Memory B cell (primary cell): ENCODE data around the gene CAMKMT.

Experiments
- ATAC-seq: fragments of 150-1000 bp; cut with Tn5 transposase; 2 replicates; pipeline ENCODE4 v1.10.0; 2021; ENCODE audit warnings: low read depth, mild to moderate bottlenecking, moderate library complexity
- DNase-seq, 2 donors: peaks; one replicate each; pipeline ENCODE4 v3.0.0; 2022; ENCODE audit warnings: low spot score in 2 of 2
- H3K27ac Mint-ChIP-seq: one replicate; pipeline ENCODE4 v1.8.0; 2022; ENCODE audit warnings: mild to moderate bottlenecking, moderate library complexity, mixed read lengths
- H3K27me3 Mint-ChIP-seq: one replicate; pipeline ENCODE4 v1.8.0; 2022; ENCODE audit warnings: mixed read lengths
- H3K36me3 Mint-ChIP-seq: one replicate; pipeline ENCODE4 v1.8.0; 2022; ENCODE audit warnings: mild to moderate bottlenecking, mixed read lengths
- H3K4me1 Mint-ChIP-seq: one replicate; pipeline ENCODE4 v1.8.0; 2022; ENCODE audit warnings: mixed read lengths
- H3K4me3 Mint-ChIP-seq: one replicate; pipeline ENCODE4 v1.8.0; 2022; ENCODE audit warnings: mild to moderate bottlenecking, moderate library complexity, mixed read lengths
- H3K9me3 Mint-ChIP-seq: one replicate; pipeline ENCODE4 v1.8.0; 2022; ENCODE audit warnings: mixed read lengths

Gene CAMKMT

DNA sequence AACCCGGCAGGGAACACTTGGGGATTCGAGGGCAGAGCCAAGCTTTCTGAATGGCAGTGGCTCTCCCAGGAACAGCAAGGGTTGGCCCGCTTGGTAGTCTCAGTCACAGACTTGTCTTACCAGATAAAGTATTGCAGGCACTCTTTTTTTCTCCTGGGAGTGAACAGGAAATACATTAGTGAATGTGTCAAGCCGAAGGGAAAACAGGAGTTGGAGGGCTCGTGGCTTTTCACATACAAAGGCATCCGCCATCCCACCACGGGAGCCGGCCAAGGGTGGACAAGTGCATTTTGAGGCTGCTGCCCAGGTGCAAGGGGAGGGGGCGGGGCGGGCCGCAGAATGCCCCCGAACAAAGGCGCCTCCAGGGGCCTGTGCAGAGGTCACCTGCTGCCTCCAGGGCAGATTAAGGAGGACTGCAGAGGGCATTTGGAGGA is 416.5 kb downstream of the CAMKMT start:
- ATAC-seq = peak; percentile 36
- no peaks in the 10 kb centered on the region for H3K27me3 Mint-ChIP-seq
- peak overlapping the region; percentile 74 for H3K4me3 Mint-ChIP-seq
- peaks cover 9% of the 10 kb centered on the region for H3K36me3 Mint-ChIP-seq
- peaks cover 3% of the 10 kb centered on the region for H3K9me3 Mint-ChIP-seq
- peak overlapping the region; percentile 72 for H3K27ac Mint-ChIP-seq
- H3K4me1 Mint-ChIP-seq = peaks cover 16% of the 10 kb centered on the region
- no peak for DNase-seq

- H3K27me3 Mint-ChIP-seq = no peaks in the 10 kb centered on the region
- peak; percentile 98 for ATAC-seq
- peaks cover 16% of the 10 kb centered on the region for H3K4me1 Mint-ChIP-seq
- peak overlapping the region; percentile 21 for H3K27ac Mint-ChIP-seq
- peak overlapping the region; percentile 74 for H3K4me3 Mint-ChIP-seq
- peaks cover 3% of the 10 kb centered on the region for H3K9me3 Mint-ChIP-seq
- H3K36me3 Mint-ChIP-seq = peaks cover 9% of the 10 kb centered on the region
- peak; percentile 56 to 68 for DNase-seq
Observed at GRCh38 chr2:44778671-44779476, 417.1 kb downstream of the CAMKMT start.

DNA sequence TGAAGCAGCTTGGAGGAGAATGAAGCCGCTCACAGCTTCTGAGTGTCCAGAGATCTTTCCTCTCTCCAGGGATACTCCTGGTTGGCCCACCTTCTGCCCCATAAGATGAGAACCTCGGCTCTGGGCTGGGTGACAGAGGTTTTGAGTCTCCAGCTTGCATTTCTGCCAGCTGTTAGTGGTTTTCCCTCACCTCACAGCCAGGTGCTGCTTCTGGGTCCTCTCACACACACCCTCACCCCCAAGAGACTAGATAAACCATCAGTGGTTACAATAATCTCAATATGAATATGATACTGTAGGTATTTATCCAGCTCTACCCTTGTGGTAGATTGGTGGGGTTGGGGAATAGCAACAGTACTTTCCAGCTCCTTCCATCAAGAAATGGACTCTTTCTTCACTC is 418.0 kb downstream of the CAMKMT start:
- H3K4me3 Mint-ChIP-seq = no peak overlapping the region
- H3K27ac Mint-ChIP-seq = no peak overlapping the region
- DNase-seq (no peak), ATAC-seq (no peak)
- H3K27me3 Mint-ChIP-seq = no peaks in the 10 kb centered on the region
- H3K4me1 Mint-ChIP-seq = peaks cover 16% of the 10 kb centered on the region
- H3K9me3 Mint-ChIP-seq = peaks cover 3% of the 10 kb centered on the region
- H3K36me3 Mint-ChIP-seq = peaks cover 9% of the 10 kb centered on the region

DNA sequence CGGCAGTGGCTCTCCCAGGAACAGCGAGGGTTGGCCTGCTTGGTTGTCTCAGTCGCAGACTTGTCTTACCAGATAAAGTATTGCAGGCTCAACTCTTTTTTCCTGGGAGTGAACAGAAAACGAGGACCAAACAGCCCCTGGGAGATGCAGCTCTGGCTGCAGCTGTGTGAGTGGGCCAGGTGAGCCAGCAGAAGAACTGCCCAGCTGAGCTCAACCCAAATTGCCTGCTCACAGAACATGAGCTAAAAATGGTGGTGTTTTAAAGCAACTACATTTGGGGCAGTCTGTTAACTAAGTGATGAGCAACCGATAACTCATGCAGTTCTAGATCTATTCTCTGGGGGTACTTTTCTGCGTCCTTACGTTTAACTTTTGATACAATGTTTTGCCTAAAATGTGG is 418.7 kb downstream of the CAMKMT start:
- Mint-ChIP-seq H3K4me1 (peaks cover 16% of the 10 kb centered on the region), H3K27me3 (no peaks in the 10 kb centered on the region), H3K27ac (no peak overlapping the region), H3K4me3 (no peak overlapping the region), H3K36me3 (peaks cover 9% of the 10 kb centered on the region), H3K9me3 (peaks cover 3% of the 10 kb centered on the region)
- ATAC-seq (no peak), DNase-seq (no peak)

DNA sequence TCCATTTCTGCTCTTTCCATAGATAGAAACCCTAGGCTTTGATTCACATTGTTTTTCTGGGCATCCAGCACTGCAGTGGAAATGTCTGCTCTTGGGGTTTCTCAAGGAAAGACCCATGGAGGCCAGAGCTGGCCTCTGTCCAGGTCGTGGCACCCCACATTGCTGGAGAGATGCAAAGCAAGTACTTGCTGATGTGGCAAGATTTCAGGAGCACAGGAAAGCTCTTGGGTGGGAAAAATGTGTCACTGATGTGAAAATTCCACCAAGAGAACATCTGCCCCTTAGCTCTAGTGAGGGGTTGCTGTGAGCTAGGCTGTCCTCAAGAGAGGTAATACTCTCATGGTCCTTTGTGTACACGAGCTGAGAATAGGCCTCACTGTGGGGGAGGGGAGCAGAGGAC is 423.7 kb downstream of the CAMKMT start:
- Mint-ChIP-seq H3K36me3 (peaks cover 11% of the 10 kb centered on the region), H3K4me1 (no peaks in the 10 kb centered on the region), H3K27me3 (peaks cover 1% of the 10 kb centered on the region), H3K9me3 (peaks cover 3% of the 10 kb centered on the region), H3K27ac (no peak overlapping the region), H3K4me3 (no peak overlapping the region)
- DNase-seq (no peak), ATAC-seq (no peak)

GRCh38 chr2:44786045-44786816 is 424.5 kb downstream of the CAMKMT start:
- H3K27ac Mint-ChIP-seq = no peak overlapping the region
- peaks cover 11% of the 10 kb centered on the region for H3K36me3 Mint-ChIP-seq
- peaks cover 1% of the 10 kb centered on the region for H3K27me3 Mint-ChIP-seq
- H3K4me1 Mint-ChIP-seq = no peaks in the 10 kb centered on the region
- H3K4me3 Mint-ChIP-seq = no peak overlapping the region
- H3K9me3 Mint-ChIP-seq = peaks cover 3% of the 10 kb centered on the region
- DNase-seq (no peak), ATAC-seq (no peak)

GRCh38 chr2:44786817-44787214 is 425.1 kb downstream of the CAMKMT start:
- peaks cover 6% of the 10 kb centered on the region for H3K27me3 Mint-ChIP-seq
- ATAC-seq (no peak), DNase-seq (no peak)
- H3K9me3 Mint-ChIP-seq = peaks cover under 1% of the 10 kb centered on the region
- peaks cover 8% of the 10 kb centered on the region for H3K36me3 Mint-ChIP-seq
- no peaks in the 10 kb centered on the region for H3K4me1 Mint-ChIP-seq
- no peak overlapping the region for H3K27ac Mint-ChIP-seq
- no peak overlapping the region for H3K4me3 Mint-ChIP-seq

DNA sequence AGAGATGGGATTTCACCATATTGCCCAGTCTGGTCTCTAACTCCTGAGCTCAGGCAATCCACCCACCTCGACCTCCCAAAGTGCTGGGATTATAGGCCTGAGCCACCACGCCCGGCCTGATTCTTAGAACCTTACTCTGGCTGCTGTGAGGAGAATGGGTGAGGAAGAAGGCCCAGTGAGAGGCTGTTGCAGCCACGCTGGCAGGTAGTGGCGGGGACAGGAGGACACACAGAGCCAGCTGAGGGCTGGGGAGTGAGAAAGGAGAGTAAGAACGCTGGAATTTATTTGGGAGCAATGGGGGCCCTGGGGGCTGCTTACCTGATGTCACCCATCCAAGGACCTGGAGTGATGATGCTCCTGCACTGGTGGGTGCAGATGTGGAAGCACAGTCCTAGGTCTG is 425.9 kb downstream of the CAMKMT start:
- ATAC-seq (no peak), DNase-seq (no peak)
- Mint-ChIP-seq H3K4me3 (no peak overlapping the region), H3K4me1 (no peaks in the 10 kb centered on the region), H3K27ac (no peak overlapping the region), H3K36me3 (peaks cover 5% of the 10 kb centered on the region), H3K9me3 (no peaks in the 10 kb centered on the region), H3K27me3 (peaks cover 9% of the 10 kb centered on the region)

- H3K36me3 Mint-ChIP-seq = peaks cover 2% of the 10 kb centered on the region
- no peak overlapping the region for H3K4me3 Mint-ChIP-seq
- H3K9me3 Mint-ChIP-seq = no peaks in the 10 kb centered on the region
- no peak for ATAC-seq
- no peak overlapping the region for H3K27ac Mint-ChIP-seq
- H3K27me3 Mint-ChIP-seq = peaks cover 13% of the 10 kb centered on the region
- no peaks in the 10 kb centered on the region for H3K4me1 Mint-ChIP-seq
- DNase-seq = no peak
Observed at GRCh38 chr2:44789446-44789845, 427.7 kb downstream of the CAMKMT start.

- Mint-ChIP-seq H3K4me1 (no peaks in the 10 kb centered on the region), H3K36me3 (peaks cover 2% of the 10 kb centered on the region), H3K9me3 (no peaks in the 10 kb centered on the region), H3K27me3 (peaks cover 15% of the 10 kb centered on the region), H3K4me3 (no peak overlapping the region), H3K27ac (no peak overlapping the region)
- ATAC-seq (no peak), DNase-seq (no peak)
Observed at GRCh38 chr2:44789971-44790721, 428.4 kb downstream of the CAMKMT start.

- H3K27ac Mint-ChIP-seq = no peak overlapping the region
- H3K36me3 Mint-ChIP-seq = no peaks in the 10 kb centered on the region
- no peaks in the 10 kb centered on the region for H3K4me1 Mint-ChIP-seq
- peaks cover 23% of the 10 kb centered on the region for H3K27me3 Mint-ChIP-seq
- H3K9me3 Mint-ChIP-seq = no peaks in the 10 kb centered on the region
- DNase-seq = no peak
- H3K4me3 Mint-ChIP-seq = no peak overlapping the region
- no peak for ATAC-seq
Observed at GRCh38 chr2:44793322-44793870, 431.6 kb downstream of the CAMKMT start.

GRCh38 chr2:44796771-44797170 is 435.0 kb downstream of the CAMKMT start:
- H3K27ac Mint-ChIP-seq = no peak overlapping the region
- ATAC-seq = no peak
- DNase-seq = no peak

DNA sequence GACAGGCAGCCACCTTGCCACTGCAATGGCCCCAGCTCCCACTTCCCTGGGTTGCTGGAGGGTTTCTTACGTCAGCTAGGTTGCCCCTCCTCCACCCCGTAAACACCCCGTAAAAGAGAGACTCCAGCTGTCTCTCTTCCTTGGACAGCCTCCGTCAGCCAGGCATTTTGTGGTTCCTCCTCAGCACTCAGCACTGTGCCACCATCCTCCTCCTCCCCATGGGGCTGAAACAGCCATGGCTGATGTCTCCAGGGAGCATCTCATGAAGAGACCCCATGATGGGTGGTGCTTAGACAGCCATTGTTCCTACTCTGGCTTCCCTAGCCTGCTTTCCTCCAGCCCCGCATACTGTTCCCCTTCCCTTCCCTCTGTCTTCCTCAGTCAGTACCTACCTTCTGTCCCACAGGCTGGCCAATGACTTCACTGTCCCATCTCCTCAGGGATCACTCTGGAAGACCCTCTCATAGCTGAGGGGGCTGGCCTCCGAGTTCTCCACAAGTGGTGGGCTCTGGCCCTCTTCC is 436.5 kb downstream of the CAMKMT start:
- Mint-ChIP-seq H3K4me3 (no peak overlapping the region), H3K27ac (no peak overlapping the region), H3K27me3 (peaks cover 27% of the 10 kb centered on the region), H3K4me1 (peaks cover 8% of the 10 kb centered on the region), H3K36me3 (no peaks in the 10 kb centered on the region), H3K9me3 (no peaks in the 10 kb centered on the region)
- ATAC-seq = no peak
- no peak for DNase-seq

More at GRCh38 chr2:44796771-44797170, 435.0 kb downstream of the CAMKMT start:
- no peaks in the 10 kb centered on the region for H3K36me3 Mint-ChIP-seq
- H3K4me1 Mint-ChIP-seq = peaks cover 5% of the 10 kb centered on the region
- H3K9me3 Mint-ChIP-seq = no peaks in the 10 kb centered on the region
- H3K4me3 Mint-ChIP-seq = no peak overlapping the region
- peaks cover 30% of the 10 kb centered on the region for H3K27me3 Mint-ChIP-seq
